GM12874 (cell line): ENCODE results near the gene SHROOM3.
A peak's percentile ranks its signal among the peaks of the same experiment; 100 is the strongest.

Source experiments
- CTCF ChIP-seq: IDR thresholded peaks from 2 replicates; pipeline ENCODE4 v1.5.1; 2011; ENCODE audit warnings: low read depth, mild to moderate bottlenecking, control low read depth, low read length, moderate library complexity; ENCODE audit not compliant: insufficient read depth

SHROOM3 gene

DNA sequence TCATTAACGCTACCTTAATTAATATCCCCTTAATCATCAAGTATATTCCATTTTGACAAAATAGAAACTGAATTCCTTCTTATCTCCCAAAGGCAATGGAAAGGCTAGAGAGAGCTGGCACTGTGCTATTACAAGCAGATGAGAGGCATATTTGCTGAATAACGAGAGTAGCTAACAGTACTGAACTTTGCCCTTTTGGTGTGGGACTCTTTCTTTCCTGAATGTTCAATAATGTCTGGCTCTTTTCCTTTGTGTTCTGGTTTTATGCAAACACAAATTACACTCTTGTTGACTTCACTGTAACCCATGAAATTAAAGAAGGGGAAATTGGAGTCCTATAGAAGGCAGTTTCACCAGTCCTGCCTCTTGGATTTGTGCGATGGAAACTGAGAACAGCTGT lies 63.5 kb downstream of the SHROOM3 start:
- TF ChIP-seq CTCF = no peak

- TF ChIP-seq CTCF = no peak
Observed at GRCh38 chr4:76499461-76499860, 64.4 kb downstream of the SHROOM3 start.

- TF ChIP-seq CTCF = no peak
Observed at GRCh38 chr4:76502886-76503285, 67.9 kb downstream of the SHROOM3 start.

DNA sequence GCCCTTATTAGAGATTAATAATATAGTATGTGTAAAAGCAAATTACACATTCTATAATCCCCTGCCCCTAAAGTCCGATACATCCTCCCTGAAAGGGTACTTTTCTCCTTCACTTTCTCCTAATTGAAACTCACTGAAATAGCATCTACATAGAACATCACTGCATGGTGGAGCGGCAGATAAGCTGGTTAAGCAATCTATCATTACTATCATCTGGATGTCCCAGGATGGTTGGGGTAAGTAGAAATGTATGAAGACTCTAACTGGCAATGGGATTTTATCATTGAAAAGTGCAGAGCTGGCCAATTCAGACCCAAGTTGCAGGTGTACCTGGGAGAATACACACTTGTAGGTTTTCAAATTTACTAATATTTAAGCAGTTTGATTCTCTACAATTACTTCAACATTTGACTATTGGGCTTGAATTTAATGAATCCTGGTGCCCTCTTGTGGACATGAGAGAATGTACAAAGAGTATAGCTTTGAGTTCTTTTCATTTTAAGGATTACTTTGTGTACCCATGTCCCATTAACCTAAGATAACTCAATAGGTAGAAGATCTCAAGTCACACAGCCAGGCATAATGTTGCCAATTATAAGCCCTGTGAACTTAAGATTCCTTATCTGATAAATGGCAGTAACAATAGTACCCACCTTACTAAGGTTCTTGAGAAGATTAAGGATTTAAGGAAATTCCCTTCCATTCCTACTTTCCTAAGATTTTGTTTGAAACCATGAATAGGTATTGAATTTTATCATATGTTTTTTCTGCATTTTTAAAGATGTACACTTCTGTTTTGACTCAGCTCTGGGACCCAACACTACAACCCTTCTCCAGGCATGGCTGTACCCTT lies 69.8 kb downstream of the SHROOM3 start:
- TF ChIP-seq CTCF = peak; percentile 37

DNA sequence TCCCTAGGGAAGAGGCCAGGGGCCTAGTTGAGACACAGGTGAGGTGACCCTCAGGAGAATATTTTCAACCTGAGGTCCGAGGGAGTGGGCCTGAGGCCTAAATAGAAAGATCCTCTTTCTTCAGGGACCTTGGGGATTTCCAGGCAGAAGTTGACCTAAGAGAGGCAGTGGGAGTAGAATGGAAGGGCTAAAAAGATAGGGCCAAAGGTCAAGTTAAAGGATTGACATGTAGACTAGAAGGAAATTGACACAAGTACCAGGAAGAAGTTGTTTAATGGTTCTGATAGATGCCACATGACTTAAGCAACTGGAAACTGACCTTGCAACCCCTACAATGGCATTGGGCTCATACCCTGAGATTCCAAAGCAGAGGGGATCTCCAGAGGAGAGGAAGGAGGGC lies 76.9 kb downstream of the SHROOM3 start:
- no peak for TF ChIP-seq CTCF

DNA sequence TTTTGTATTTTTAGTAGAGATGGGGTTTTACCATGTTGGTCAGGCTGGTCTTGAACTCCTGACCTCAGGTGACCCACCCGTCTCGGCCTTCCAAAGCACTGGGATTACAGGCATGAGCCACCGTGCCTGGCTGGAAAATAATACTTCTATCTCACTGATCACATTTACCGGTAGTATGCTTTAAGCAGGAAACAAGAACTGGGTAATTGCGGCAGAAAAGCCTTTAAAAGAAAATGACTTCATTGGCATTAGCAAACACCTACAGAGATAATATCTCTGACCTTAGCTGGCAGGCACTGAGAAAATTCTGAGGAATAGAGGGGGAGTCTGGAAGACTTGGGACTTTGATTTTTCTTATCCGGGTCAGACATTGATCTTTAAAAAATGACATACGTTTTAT lies 78.5 kb downstream of the SHROOM3 start:
- TF ChIP-seq CTCF = no peak

DNA sequence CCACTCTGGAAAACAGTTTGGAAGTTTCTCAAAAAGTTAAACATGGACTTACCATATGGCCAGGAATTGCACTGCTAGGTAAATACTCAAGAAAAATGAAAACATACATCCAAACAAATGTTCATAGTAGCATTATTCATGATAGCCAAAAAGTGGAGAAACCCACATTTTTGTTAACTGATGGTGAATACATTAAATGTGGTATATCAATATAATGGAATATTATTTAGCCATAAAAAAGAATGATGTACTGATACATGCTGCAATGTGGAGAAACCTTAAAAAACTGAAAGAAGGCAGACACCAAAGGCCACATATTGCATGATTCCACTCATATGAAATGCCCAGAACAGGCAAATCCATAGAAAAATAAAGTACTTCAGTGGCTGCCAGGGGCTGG lies 79.1 kb downstream of the SHROOM3 start:
- TF ChIP-seq CTCF = no peak
